HepG2 (cell line): ENCODE results near the gene ACAT2. TPM values are rescaled to one million over a fixed set of nuclear protein-coding genes. Genes with fewer than 3 reads are reported as not detected.

ENCODE experiments used
- ATF3 ChIP-seq: sonication (generic); formaldehyde crosslinking; IDR thresholded peaks from 2 replicates; pipeline ENCODE4 v1.4.0; 2020; ENCODE audit warnings: missing genetic modification reagents
- BORCS8-MEF2B ChIP-seq: sonication (generic); formaldehyde crosslinking; IDR thresholded peaks from 2 replicates; pipeline ENCODE4 v1.8.0; 2022; ENCODE audit warnings: mild to moderate bottlenecking, missing genetic modification reagents
- ELF3 ChIP-seq: IDR thresholded peaks from 2 replicates; pipeline ENCODE4 v1.6.1; 2016; ENCODE audit warnings: missing genetic modification reagents, missing compliant biosample characterization
- KMT2A ChIP-seq: sonication (generic); formaldehyde crosslinking; IDR thresholded peaks from 2 replicates; pipeline ENCODE4 v1.4.0; 2020; ENCODE audit warnings: missing genetic modification reagents
- MXD3 ChIP-seq: IDR thresholded peaks from 2 replicates; pipeline ENCODE4 v1.6.1; 2016; ENCODE audit warnings: mild to moderate bottlenecking, missing biosample characterization, missing genetic modification reagents
- NR3C1 ChIP-seq: sonication (generic); formaldehyde crosslinking; IDR thresholded peaks from 2 replicates; pipeline ENCODE4 v1.4.0; 2020; ENCODE audit warnings: missing genetic modification reagents
- SMYD3 ChIP-seq: sonication (generic); formaldehyde crosslinking; IDR thresholded peaks from 2 replicates; pipeline ENCODE4 v1.8.1; 2023; ENCODE audit warnings: mild to moderate bottlenecking, missing genetic modification reagents
- SOX13 ChIP-seq, 3 experiments: fragments of 450-650 bp in 1 of 3; sonication (generic) in 1 of 3; formaldehyde crosslinking in 1 of 3; IDR thresholded peaks in 2 of 3; conservative IDR thresholded peaks in 1 of 3; 2 replicates each; pipeline versions ENCODE4 v1.5.0 to v1.6.1; 2016 to 2020; ENCODE audit warnings: antibody characterized with exemption in 1 of 3, mild to moderate bottlenecking in 1 of 3, missing compliant biosample characterization in 1 of 3, missing genetic modification reagents in 1 of 3, moderate library complexity in 1 of 3
- YEATS2 ChIP-seq: sonication (generic); formaldehyde crosslinking; IDR thresholded peaks from 2 replicates; pipeline ENCODE4 v1.4.0; 2020; ENCODE audit warnings: missing genetic modification reagents, borderline replicate concordance
- ZBTB21 ChIP-seq: sonication (generic); formaldehyde crosslinking; IDR thresholded peaks from 2 replicates; pipeline ENCODE4 v1.4.0; 2020; ENCODE audit warnings: missing genetic modification reagents
- ZFP36L1 ChIP-seq: sonication (generic); formaldehyde crosslinking; IDR thresholded peaks from 2 replicates; pipeline ENCODE4 v1.8.0; 2022; ENCODE audit warnings: mild to moderate bottlenecking, missing genetic modification reagents, moderate library complexity
- ZNF205 ChIP-seq: IDR thresholded peaks from 2 replicates; pipeline ENCODE4 v1.6.1; 2018; ENCODE audit warnings: missing biosample characterization, missing genetic modification reagents
- ZNF256 ChIP-seq: sonication (generic); formaldehyde crosslinking; conservative IDR thresholded peaks from 2 replicates; pipeline ENCODE4 v1.4.0; 2020; ENCODE audit warnings: missing genetic modification reagents
- ZNF333 ChIP-seq: sonication (generic); formaldehyde crosslinking; IDR thresholded peaks from 2 replicates; pipeline ENCODE4 v1.4.0; 2020; ENCODE audit warnings: mild to moderate bottlenecking, missing genetic modification reagents, borderline replicate concordance
- ZNF407 ChIP-seq: sonication (generic); formaldehyde crosslinking; IDR thresholded peaks from one replicate; pipeline ENCODE4 v1.5.1; 2020; ENCODE audit warnings: mild to moderate bottlenecking, missing genetic modification reagents; ENCODE audit errors: not compliant biosample characterization
- ZNF644 ChIP-seq: IDR thresholded peaks from 2 replicates; pipeline ENCODE4 v1.6.1; 2016; ENCODE audit warnings: low read depth
- ZNF660 ChIP-seq: sonication (generic); formaldehyde crosslinking; IDR thresholded peaks from 2 replicates; pipeline ENCODE4 v1.5.1; 2020; ENCODE audit warnings: mild to moderate bottlenecking, low read depth, missing genetic modification reagents, borderline replicate concordance
- ZNF749 ChIP-seq: sonication (generic); formaldehyde crosslinking; IDR thresholded peaks from 2 replicates; pipeline ENCODE4 v1.8.0; 2022; ENCODE audit warnings: mild to moderate bottlenecking, missing genetic modification reagents, moderate library complexity, borderline replicate concordance
- ZNF841 ChIP-seq: sonication (generic); formaldehyde crosslinking; IDR thresholded peaks from 2 replicates; pipeline ENCODE4 v1.8.1; 2023; ENCODE audit warnings: missing genetic modification reagents, borderline replicate concordance
- ZNF891 ChIP-seq: sonication (generic); formaldehyde crosslinking; IDR thresholded peaks from 2 replicates; pipeline ENCODE4 v1.5.0; 2020; ENCODE audit warnings: mild to moderate bottlenecking, missing genetic modification reagents
- ZSCAN31 ChIP-seq: sonication (generic); formaldehyde crosslinking; IDR thresholded peaks from 2 replicates; pipeline ENCODE4 v1.5.0; 2020; ENCODE audit warnings: low read depth, mild to moderate bottlenecking, missing genetic modification reagents
- polyA plus RNA-seq, 8 experiments: library from polyadenylated mRNA; depleted of rRNA in 3 of 8; stranded (reverse) in 7 of 8; unstranded in 1 of 8; fragments of >200 nt; fragmentation: Illumina TruSeq in 4 of 8; extraction: Trizol in 4 of 8; gene quantifications; 2 replicates each; pipeline versions ENCODE4 v1.2.1 to v1.2.3, GENCODE V29; 2011 to 2016; ENCODE audit warnings: low read depth in 4 of 8, missing spikeins in 1 of 8, mixed read lengths in 1 of 8; ENCODE audit not compliant: insufficient read depth in 1 of 8
- total RNA-seq, 5 experiments: library from RNA; depleted of rRNA; stranded (reverse); fragments of >200 nt; fragmentation: Illumina TruSeq; extraction: Trizol; gene quantifications; 2 replicates each; pipeline ENCODE4 v1.2.3, GENCODE V29; 2016; ENCODE audit warnings: low read depth in 1 of 5

Gene ACAT2
- total and polyA plus RNA-seq, 2 of the 13 experiments (the other 11 are each of a cell fraction or from before 2014, with no cell fraction given): 121 to 534 TPM

GRCh38 chr6:159760602-159761057 lies 1.2 kb upstream of the ACAT2 start (continued):
- TF ChIP-seq ELF3 (peak; percentile 7; the same call in 1 of the 2 replicates), ZSCAN31 (CRISPR knock-in tag) (0 out of 2 replicates have a peak, but pooled peaks have one; percentile 42), MXD3 (CRISPR knock-in tag) (no peak), ATF3 (CRISPR knock-in tag) (no peak), SMYD3 (no peak), BORCS8-MEF2B (CRISPR knock-in tag) (0 out of 2 replicates have a peak, but pooled peaks have one; percentile 23), ZNF660 (no peak), ZNF256 (CRISPR knock-in tag) (no peak), KMT2A (CRISPR knock-in tag) (no peak), ZNF205 (peak; percentile 2; the same call in 1 of the 2 replicates), ZNF891 (CRISPR knock-in tag) (no peak), ZNF644 (no peak), ZNF749 (CRISPR knock-in tag) (no peak), SOX13 (IDR thresholded peaks at IDR 0.05) (no peak), SOX13 (CRISPR knock-in tag; conservative IDR thresholded peaks at IDR 0.05 in 1 of 2, IDR thresholded peaks at IDR 0.05 in 1 of 2) (no peak), ZFP36L1 (CRISPR knock-in tag) (no peak), NR3C1 (no peak), ZNF333 (no peak), YEATS2 (no peak), ZBTB21 (CRISPR knock-in tag) (no peak), ZNF407 (CRISPR knock-in tag) (no peak), ZNF841 (no peak)
